ENCODE results near the gene MORN4.

Gene MORN4

DNA sequence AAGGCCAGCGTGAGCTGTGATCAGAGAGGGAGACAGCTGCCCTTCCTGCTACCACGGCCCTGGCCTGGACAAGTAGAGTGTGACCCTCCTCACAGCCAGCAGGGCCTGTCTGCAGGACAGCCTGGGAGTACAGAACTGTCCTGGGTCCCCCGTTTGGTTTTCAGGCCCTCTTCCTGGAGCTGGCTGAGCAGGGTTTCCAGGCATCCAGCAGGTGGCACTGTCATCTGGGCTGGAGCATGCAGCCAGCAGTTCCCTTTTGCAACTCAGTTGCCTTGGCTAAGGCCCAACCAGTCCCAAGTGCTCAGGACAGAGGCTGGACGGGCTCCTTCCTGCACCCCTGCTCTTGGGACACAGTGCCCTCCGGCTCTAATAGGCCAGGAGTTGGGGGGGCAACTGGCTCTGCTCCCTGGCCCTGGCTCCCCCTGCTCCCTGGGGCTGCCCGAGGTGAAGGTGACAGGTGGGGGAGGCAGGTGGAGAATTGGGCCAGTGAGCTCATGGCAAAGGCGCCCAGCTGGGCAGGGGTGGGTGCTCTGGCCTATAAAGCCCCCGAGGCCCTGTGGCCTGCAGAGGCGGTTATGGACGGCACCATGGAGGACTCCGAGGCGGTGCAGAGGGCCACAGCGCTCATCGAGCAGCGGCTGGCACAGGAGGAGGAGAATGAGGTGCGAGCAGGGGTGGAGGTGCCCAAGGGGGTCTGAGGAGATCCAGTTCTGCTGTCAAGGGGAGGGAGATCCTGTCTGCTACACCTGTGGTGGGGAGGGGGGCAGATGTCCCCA lies 60.9 kb downstream of the MORN4 start, which contains the start of gene ANKRD2 (continued):
- TF ChIP-seq, protein P1, sequence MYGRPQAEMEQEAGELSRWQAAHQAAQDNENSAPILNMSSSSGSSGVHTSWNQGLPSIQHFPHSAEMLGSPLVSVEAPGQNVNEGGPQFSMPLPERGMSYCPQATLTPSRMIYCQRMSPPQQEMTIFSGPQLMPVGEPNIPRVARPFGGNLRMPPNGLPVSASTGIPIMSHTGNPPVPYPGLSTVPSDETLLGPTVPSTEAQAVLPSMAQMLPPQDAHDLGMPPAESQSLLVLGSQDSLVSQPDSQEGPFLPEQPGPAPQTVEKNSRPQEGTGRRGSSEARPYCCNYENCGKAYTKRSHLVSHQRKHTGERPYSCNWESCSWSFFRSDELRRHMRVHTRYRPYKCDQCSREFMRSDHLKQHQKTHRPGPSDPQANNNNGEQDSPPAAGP (tag by site-specific recombination; IDR thresholded peaks at IDR 0.05), result no peak
- peak; percentile 76; the same call in 1 of the 2 replicates for TF ChIP-seq ZNF2 (tag by site-specific recombination; IDR thresholded peaks at IDR 0.05)
- TF ChIP-seq ZFP3 (tag by site-specific recombination; IDR thresholded peaks at IDR 0.05; ENCODE audit: low read depth), result no peak
- TF ChIP-seq ZSCAN30 (tag by site-specific recombination; IDR thresholded peaks at IDR 0.05), result peak; percentile 93
- TF ChIP-seq, protein P2, sequence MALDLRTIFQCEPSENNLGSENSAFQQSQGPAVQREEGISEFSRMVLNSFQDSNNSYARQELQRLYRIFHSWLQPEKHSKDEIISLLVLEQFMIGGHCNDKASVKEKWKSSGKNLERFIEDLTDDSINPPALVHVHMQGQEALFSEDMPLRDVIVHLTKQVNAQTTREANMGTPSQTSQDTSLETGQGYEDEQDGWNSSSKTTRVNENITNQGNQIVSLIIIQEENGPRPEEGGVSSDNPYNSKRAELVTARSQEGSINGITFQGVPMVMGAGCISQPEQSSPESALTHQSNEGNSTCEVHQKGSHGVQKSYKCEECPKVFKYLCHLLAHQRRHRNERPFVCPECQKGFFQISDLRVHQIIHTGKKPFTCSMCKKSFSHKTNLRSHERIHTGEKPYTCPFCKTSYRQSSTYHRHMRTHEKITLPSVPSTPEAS (tag by site-specific recombination; IDR thresholded peaks at IDR 0.05), result no peak
- TF ChIP-seq, protein P3, sequence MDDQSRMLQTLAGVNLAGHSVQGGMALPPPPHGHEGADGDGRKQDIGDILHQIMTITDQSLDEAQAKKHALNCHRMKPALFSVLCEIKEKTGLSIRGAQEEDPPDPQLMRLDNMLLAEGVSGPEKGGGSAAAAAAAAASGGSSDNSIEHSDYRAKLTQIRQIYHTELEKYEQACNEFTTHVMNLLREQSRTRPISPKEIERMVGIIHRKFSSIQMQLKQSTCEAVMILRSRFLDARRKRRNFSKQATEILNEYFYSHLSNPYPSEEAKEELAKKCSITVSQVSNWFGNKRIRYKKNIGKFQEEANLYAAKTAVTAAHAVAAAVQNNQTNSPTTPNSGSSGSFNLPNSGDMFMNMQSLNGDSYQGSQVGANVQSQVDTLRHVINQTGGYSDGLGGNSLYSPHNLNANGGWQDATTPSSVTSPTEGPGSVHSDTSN (CRISPR knock-in tag; IDR thresholded peaks at IDR 0.05), result no peak
- TF ChIP-seq ZNF423 (tag by site-specific recombination; IDR thresholded peaks at IDR 0.05), result no peak
- no peak for TF ChIP-seq ZFP41 (tag by site-specific recombination; IDR thresholded peaks at IDR 0.05; ENCODE audit: borderline replicate concordance)
- TF ChIP-seq ZNF366 (tag by site-specific recombination; conservative IDR thresholded peaks at IDR 0.05), result no peak
- TF ChIP-seq ZNF777 (tag by site-specific recombination; IDR thresholded peaks at IDR 0.05; ENCODE audit: borderline replicate concordance), result no peak
- no peak for TF ChIP-seq ZNF426 (tag by site-specific recombination; IDR thresholded peaks at IDR 0.05)
- TF ChIP-seq ZNF202 (tag by site-specific recombination; IDR thresholded peaks at IDR 0.05; ENCODE audit: borderline replicate concordance), result no peak

DNA sequence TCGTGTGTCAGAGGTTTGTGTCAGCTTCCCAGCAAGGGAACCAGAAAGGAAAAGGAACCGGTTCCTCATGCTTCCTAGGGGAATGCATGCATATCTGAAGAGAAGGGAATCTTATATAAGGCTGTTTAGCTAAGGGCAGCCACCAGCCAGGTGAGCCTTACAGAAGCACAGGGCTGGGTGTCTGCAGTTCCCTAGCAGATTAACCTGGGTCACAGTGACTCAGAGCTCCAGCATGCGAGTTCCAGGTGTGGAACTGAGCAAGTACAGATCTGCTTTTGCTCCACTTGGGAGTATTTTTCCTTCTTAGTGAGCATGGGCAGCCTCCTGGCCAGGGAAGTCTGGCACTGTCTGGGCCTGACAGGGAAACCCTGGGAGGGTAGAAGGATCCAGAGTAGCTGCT lies 61.7 kb downstream of the MORN4 start:
- H3K4me3 ChIP-seq (ENCODE audit: low read depth, low read length), result no peak overlapping the region
- POLR2A ChIA-PET, result interaction anchor here (0.6 to 1.5 kb wide), 2 partner anchors 13 to 16 kb away, joined by 4 to 5 read pairs; partner anchors contain the start of gene HOGA1
- TF ChIP-seq ZNF423 (tag by site-specific recombination; IDR thresholded peaks at IDR 0.05), result no peak
- TF ChIP-seq ZNF510 (tag by site-specific recombination; IDR thresholded peaks at IDR 0.05; ENCODE audit: insufficient replicate concordance), result no peak
- TF ChIP-seq, protein P4, sequence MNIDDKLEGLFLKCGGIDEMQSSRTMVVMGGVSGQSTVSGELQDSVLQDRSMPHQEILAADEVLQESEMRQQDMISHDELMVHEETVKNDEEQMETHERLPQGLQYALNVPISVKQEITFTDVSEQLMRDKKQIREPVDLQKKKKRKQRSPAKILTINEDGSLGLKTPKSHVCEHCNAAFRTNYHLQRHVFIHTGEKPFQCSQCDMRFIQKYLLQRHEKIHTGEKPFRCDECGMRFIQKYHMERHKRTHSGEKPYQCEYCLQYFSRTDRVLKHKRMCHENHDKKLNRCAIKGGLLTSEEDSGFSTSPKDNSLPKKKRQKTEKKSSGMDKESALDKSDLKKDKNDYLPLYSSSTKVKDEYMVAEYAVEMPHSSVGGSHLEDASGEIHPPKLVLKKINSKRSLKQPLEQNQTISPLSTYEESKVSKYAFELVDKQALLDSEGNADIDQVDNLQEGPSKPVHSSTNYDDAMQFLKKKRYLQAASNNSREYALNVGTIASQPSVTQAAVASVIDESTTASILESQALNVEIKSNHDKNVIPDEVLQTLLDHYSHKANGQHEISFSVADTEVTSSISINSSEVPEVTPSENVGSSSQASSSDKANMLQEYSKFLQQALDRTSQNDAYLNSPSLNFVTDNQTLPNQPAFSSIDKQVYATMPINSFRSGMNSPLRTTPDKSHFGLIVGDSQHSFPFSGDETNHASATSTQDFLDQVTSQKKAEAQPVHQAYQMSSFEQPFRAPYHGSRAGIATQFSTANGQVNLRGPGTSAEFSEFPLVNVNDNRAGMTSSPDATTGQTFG (tag by site-specific recombination; IDR thresholded peaks at IDR 0.05; ENCODE audit: borderline replicate concordance), result no peak
- TF ChIP-seq ZNF701 (tag by site-specific recombination; IDR thresholded peaks at IDR 0.05), result no peak
- TF ChIP-seq ZNF37A (tag by site-specific recombination; IDR thresholded peaks at IDR 0.05), result no peak
- TF ChIP-seq ZNF670 (tag by site-specific recombination; IDR thresholded peaks at IDR 0.05; ENCODE audit: low read depth), result no peak
- TF ChIP-seq, protein P5, sequence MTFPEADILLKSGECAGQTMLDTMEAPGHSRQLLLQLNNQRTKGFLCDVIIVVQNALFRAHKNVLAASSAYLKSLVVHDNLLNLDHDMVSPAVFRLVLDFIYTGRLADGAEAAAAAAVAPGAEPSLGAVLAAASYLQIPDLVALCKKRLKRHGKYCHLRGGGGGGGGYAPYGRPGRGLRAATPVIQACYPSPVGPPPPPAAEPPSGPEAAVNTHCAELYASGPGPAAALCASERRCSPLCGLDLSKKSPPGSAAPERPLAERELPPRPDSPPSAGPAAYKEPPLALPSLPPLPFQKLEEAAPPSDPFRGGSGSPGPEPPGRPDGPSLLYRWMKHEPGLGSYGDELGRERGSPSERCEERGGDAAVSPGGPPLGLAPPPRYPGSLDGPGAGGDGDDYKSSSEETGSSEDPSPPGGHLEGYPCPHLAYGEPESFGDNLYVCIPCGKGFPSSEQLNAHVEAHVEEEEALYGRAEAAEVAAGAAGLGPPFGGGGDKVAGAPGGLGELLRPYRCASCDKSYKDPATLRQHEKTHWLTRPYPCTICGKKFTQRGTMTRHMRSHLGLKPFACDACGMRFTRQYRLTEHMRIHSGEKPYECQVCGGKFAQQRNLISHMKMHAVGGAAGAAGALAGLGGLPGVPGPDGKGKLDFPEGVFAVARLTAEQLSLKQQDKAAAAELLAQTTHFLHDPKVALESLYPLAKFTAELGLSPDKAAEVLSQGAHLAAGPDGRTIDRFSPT (tag by site-specific recombination; IDR thresholded peaks at IDR 0.05), result no peak
- TF ChIP-seq, protein P6, sequence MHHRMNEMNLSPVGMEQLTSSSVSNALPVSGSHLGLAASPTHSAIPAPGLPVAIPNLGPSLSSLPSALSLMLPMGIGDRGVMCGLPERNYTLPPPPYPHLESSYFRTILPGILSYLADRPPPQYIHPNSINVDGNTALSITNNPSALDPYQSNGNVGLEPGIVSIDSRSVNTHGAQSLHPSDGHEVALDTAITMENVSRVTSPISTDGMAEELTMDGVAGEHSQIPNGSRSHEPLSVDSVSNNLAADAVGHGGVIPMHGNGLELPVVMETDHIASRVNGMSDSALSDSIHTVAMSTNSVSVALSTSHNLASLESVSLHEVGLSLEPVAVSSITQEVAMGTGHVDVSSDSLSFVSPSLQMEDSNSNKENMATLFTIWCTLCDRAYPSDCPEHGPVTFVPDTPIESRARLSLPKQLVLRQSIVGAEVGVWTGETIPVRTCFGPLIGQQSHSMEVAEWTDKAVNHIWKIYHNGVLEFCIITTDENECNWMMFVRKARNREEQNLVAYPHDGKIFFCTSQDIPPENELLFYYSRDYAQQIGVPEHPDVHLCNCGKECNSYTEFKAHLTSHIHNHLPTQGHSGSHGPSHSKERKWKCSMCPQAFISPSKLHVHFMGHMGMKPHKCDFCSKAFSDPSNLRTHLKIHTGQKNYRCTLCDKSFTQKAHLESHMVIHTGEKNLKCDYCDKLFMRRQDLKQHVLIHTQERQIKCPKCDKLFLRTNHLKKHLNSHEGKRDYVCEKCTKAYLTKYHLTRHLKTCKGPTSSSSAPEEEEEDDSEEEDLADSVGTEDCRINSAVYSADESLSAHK (tag by site-specific recombination; IDR thresholded peaks at IDR 0.05), result no peak
- no peak for TF ChIP-seq GFI1B (tag by site-specific recombination; IDR thresholded peaks at IDR 0.05)
- no peak for TF ChIP-seq ZNF626 (tag by site-specific recombination; IDR thresholded peaks at IDR 0.05)
- TF ChIP-seq ZNF248 (tag by site-specific recombination; IDR thresholded peaks at IDR 0.05), result no peak
- TF ChIP-seq ZBTB20 (tag by site-specific recombination; IDR thresholded peaks at IDR 0.05), result no peak
- no peak for TF ChIP-seq FEZF1 (tag by site-specific recombination; IDR thresholded peaks at IDR 0.05)
- no peak for TF ChIP-seq ZNF266 (tag by site-specific recombination; IDR thresholded peaks at IDR 0.05; ENCODE audit: low read depth)

More for the DNA sequence above, 61.7 kb downstream of the MORN4 start:
- Histone ChIP-seq H3K36me3 (ENCODE audit: control insufficient read depth in 2 of 2, insufficient read depth in 1 of 2, low read length in 2 of 2) (peaks cover 0 to 12% of the 10 kb centered on the region in 2 experiments; a peak in 2 of 3 replicates), H3K27ac (ENCODE audit: extremely low read depth, low read depth, low read length) (no peak overlapping the region), H3K4me1 (ENCODE audit: control insufficient read depth, insufficient read depth, low read length) (peaks cover 8% of the 10 kb centered on the region), H3K9me3 (ENCODE audit: control insufficient read depth, insufficient read depth, low read depth, low read length) (no peaks in the 10 kb centered on the region)
- CTCF ChIA-PET, result interaction anchor here (0.6 to 5.1 kb wide), 23 partner anchors 12 to 301 kb away, joined by 3 to 78 read pairs (median 4); partner anchors contain the start of gene HOGA1
